ENCODE results near the gene GPR160.

DNA sequence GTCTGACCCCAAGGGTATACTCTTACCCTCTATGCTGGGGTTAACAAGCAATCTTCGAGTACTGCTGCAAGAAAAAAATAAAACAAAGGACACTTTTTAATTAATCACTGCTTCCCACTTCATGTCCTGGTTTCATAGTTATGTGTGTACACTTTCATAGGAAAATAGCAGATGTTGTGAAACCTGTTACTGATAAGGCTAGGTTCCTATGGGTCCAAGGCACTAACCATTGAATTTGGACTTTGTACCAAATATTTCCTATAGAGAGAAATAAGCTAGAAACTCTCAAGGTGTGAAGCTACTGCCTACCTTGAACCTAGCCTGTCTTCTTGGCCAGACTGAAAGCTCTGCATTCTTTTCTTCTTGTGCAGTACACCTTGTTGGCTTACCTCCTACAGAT lies 14.6 kb upstream of the GPR160 start:
- TF ChIP-seq, protein P1, sequence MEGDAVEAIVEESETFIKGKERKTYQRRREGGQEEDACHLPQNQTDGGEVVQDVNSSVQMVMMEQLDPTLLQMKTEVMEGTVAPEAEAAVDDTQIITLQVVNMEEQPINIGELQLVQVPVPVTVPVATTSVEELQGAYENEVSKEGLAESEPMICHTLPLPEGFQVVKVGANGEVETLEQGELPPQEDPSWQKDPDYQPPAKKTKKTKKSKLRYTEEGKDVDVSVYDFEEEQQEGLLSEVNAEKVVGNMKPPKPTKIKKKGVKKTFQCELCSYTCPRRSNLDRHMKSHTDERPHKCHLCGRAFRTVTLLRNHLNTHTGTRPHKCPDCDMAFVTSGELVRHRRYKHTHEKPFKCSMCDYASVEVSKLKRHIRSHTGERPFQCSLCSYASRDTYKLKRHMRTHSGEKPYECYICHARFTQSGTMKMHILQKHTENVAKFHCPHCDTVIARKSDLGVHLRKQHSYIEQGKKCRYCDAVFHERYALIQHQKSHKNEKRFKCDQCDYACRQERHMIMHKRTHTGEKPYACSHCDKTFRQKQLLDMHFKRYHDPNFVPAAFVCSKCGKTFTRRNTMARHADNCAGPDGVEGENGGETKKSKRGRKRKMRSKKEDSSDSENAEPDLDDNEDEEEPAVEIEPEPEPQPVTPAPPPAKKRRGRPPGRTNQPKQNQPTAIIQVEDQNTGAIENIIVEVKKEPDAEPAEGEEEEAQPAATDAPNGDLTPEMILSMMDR (IDR thresholded peaks at IDR 0.05) = no peak
- TF ChIP-seq EP300 (IDR thresholded peaks at IDR 0.05) = no peak
